T-cell (primary cell): Measurements from ENCODE around the gene MCM9. TPM values are rescaled to one million over a fixed set of nuclear protein-coding genes. Genes with fewer than 3 reads are reported as not detected.

Experiments
- ATAC-seq, 4 experiments: fragments of 200-7000 bp in 3 of 4; fragments of 150-1000 bp in 1 of 4; cut with Tn5 transposase; replicated peaks in 1 of 4; 1 replicate in 3 of 4; 2 replicates in 1 of 4; pipeline ENCODE4 v1.10.0; 2021; ENCODE audit warnings: moderate library complexity in 3 of 4, mild to moderate bottlenecking in 2 of 4, moderate number of reproducible peaks in 1 of 4
- CTCF ChIA-PET, 2 donors: fragments of 300-600 bp; sonication (Branson Sonifier 250); formaldehyde crosslinking; loops; one replicate each; lab custom pipeline; 2022; ENCODE audit warnings: antibody characterized with exemption in 2 of 2; lab: Charles Lee
- POLR2A ChIA-PET, 2 donors: fragments of 300-600 bp; sonication (Branson Sonifier 250); formaldehyde crosslinking; loops; one replicate each; lab custom pipeline; 2022; ENCODE audit warnings: antibody characterized with exemption in 2 of 2; lab: Charles Lee
- DNase-seq, 35 experiments: peaks; one replicate each; pipeline versions ENCODE4 v3.0.0 to v3.0.0-alpha.2; 2013 to 2023
- H3K27ac ChIP-seq: one replicate; pipeline ENCODE4 v1.5.1; 2013; ENCODE audit warnings: low read length
- H3K27me3 ChIP-seq, 2 experiments: replicated peaks in 1 of 2; 1 replicate in 1 of 2; 2 replicates in 1 of 2; pipeline versions ENCODE4 v1.6.1 to v1.7.0; 2013; ENCODE audit warnings: low read length in 1 of 2, mixed read lengths in 1 of 2; ENCODE audit not compliant: control insufficient read depth in 2 of 2, insufficient read depth in 2 of 2; ENCODE audit errors: extremely low read depth in 1 of 2
- H3K36me3 ChIP-seq, 2 donors: 1 replicate in 1 of 2; 2 replicates in 1 of 2; pipeline versions ENCODE4 v1.6.1 to v1.7.0; 2013; ENCODE audit warnings: low read length in 1 of 2; ENCODE audit not compliant: control insufficient read depth in 2 of 2, insufficient read depth in 1 of 2; ENCODE audit errors: extremely low read depth in 1 of 2
- H3K4me1 ChIP-seq, 2 experiments: 1 replicate in 1 of 2; 2 replicates in 1 of 2; pipeline versions ENCODE4 v1.6.1 to v1.7.0; 2013; ENCODE audit warnings: low read length in 2 of 2, mixed read lengths in 1 of 2; ENCODE audit not compliant: insufficient read depth in 2 of 2, control insufficient read depth in 1 of 2; ENCODE audit errors: extremely low read depth in 1 of 2
- H3K4me3 ChIP-seq, 2 donors: 1 replicate in 1 of 2; 2 replicates in 1 of 2; pipeline versions ENCODE4 v1.5.1 to v1.7.0; 2013; ENCODE audit warnings: mild to moderate bottlenecking in 2 of 2, low read length in 1 of 2, moderate library complexity in 1 of 2; ENCODE audit not compliant: control insufficient read depth in 1 of 2; ENCODE audit errors: extremely low read depth in 1 of 2
- H3K9me3 ChIP-seq: 2 replicates; pipeline ENCODE4 v1.7.0; 2013
- H3K27ac Mint-ChIP-seq, 2 donors: one replicate each; pipeline ENCODE4 v1.8.0; 2020 to 2021; ENCODE audit warnings: mild to moderate bottlenecking in 2 of 2, mixed read lengths in 2 of 2
- H3K27me3 Mint-ChIP-seq, 2 donors: one replicate each; pipeline ENCODE4 v1.8.0; 2021 to 2022; ENCODE audit warnings: mixed read lengths in 2 of 2
- H3K36me3 Mint-ChIP-seq: one replicate; pipeline ENCODE4 v1.8.0; 2021; ENCODE audit warnings: mixed read lengths
- H3K4me1 Mint-ChIP-seq, 3 donors: one replicate each; pipeline ENCODE4 v1.8.0; 2020 to 2022; ENCODE audit warnings: mixed read lengths in 3 of 3, mild to moderate bottlenecking in 1 of 3
- H3K4me3 Mint-ChIP-seq, 3 donors: one replicate each; pipeline ENCODE4 v1.8.0; 2020 to 2022; ENCODE audit warnings: mild to moderate bottlenecking in 3 of 3, mixed read lengths in 3 of 3, moderate library complexity in 3 of 3
- H3K9me3 Mint-ChIP-seq, 3 donors: one replicate each; pipeline ENCODE4 v1.8.0; 2020 to 2022; ENCODE audit warnings: mixed read lengths in 3 of 3
- WGBS: methylation state at CpG from one replicate; pipeline ENCODE4 v1.1.5; 2013; ENCODE audit warnings: missing lambda C conversion rate; ENCODE audit not compliant: insufficient coverage; 5-methylcytosine and 5-hydroxymethylcytosine counted together
- total RNA-seq, 35 experiments: library from RNA in 6 of 35; stranded (reverse) in 6 of 35; fragments of 120-200 nt in 1 of 35; gene quantifications; one replicate each; pipeline versions ENCODE4 v1.2.1 to v1.2.4 and lab custom pipeline; 2013 to 2026

The MCM9 gene
- total RNA-seq, 5 donors from 2014 or later (not counting 1 experiment from before 2014, with no cell fraction given) = 27.9 to 34.8 (median 31.4) TPM

- no peaks in the 10 kb centered on the region for H3K36me3 Mint-ChIP-seq
- WGBS = 100% methylated on average over 3 of the region's 3 CpGs
These were observed 152.3 kb downstream of the MCM9 start for GRCh38 chr6:118782651-118783050.

GRCh38 chr6:118781897-118782296 is 153.1 kb downstream of the MCM9 start:
- H3K27me3 Mint-ChIP-seq = no peaks in the 10 kb centered on the region
- WGBS = 94% methylated on average over 2 of the region's 2 CpGs

More at GRCh38 chr6:118782651-118783050, 152.3 kb downstream of the MCM9 start:
- ChIA-PET POLR2A (interaction anchor here in 1 of 2 donors (0.6 kb wide), 1 partner anchor 11 kb away, joined by 4 read pairs; no protein-coding TSS in a partner anchor), CTCF (no interaction called here)
- H3K27ac ChIP-seq = no peak overlapping the region
- Mint-ChIP-seq H3K4me1 (peaks cover 7 to 17% (median 16%) of the 10 kb centered on the region in 3 donors), H3K4me3 (no peak overlapping the region), H3K27me3 (no peaks in the 10 kb centered on the region), H3K27ac (no peak overlapping the region), H3K9me3 (no peaks in the 10 kb centered on the region)
- no peaks in the 10 kb centered on the region for H3K27me3 ChIP-seq
- no peaks in the 10 kb centered on the region for H3K36me3 ChIP-seq
- no peak overlapping the region for H3K4me3 ChIP-seq
- ATAC-seq = no peak
- no peaks in the 10 kb centered on the region for H3K9me3 ChIP-seq
- DNase-seq = no peak
- peaks cover 0 to 7% of the 10 kb centered on the region in 2 experiments for H3K4me1 ChIP-seq

DNA sequence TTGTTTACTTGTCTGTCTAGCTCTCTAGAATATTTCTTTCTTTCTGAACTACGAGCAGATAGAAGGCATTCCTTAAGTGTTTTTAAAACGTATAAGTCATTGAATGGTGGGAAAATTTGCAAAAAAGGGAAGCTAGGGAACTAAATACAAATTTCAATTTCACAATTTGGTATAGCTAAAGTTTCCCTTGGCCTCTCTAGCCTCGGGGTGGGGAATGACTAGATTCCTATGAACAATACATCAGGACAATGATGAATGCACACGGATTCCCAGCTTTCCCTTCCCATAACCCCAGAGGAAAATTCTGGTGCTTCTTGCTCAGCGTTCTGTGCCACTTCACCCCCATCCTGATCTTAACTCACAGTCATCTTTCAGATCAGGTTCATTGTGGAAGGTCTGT is 154.3 kb downstream of the MCM9 start:
- no peak overlapping the region for H3K27ac Mint-ChIP-seq
- no CpG with 5 or more reads among the region's 5 CpGs for WGBS
- Histone ChIP-seq H3K4me1 (peaks cover 9% of the 10 kb centered on the region in 2 experiments), H3K27ac (no peak overlapping the region), H3K4me3 (no peak overlapping the region), H3K36me3 (no peaks in the 10 kb centered on the region), H3K27me3 (no peaks in the 10 kb centered on the region), H3K9me3 (no peaks in the 10 kb centered on the region)
- no peak for ATAC-seq
- POLR2A ChIA-PET = no interaction called here
- DNase-seq = no peak
- no peaks in the 10 kb centered on the region for H3K27me3 Mint-ChIP-seq
- H3K4me1 Mint-ChIP-seq = peaks cover 20 to 24% (median 23%) of the 10 kb centered on the region in 3 donors
- no peaks in the 10 kb centered on the region for H3K36me3 Mint-ChIP-seq
- H3K4me3 Mint-ChIP-seq = no peak overlapping the region
- CTCF ChIA-PET = interaction anchor here (0.8 to 1.4 kb wide), 4 partner anchors 20 to 215 kb away, joined by 3 to 4 read pairs (median 4); no protein-coding TSS in a partner anchor
- no peaks in the 10 kb centered on the region for H3K9me3 Mint-ChIP-seq

More at GRCh38 chr6:118781897-118782296, 153.1 kb downstream of the MCM9 start:
- no peak overlapping the region for H3K4me3 Mint-ChIP-seq
- CTCF ChIA-PET = no interaction called here
- Histone ChIP-seq H3K4me1 (peaks cover 5 to 6% of the 10 kb centered on the region in 2 experiments), H3K36me3 (no peaks in the 10 kb centered on the region), H3K27me3 (no peaks in the 10 kb centered on the region), H3K27ac (no peak overlapping the region), H3K9me3 (no peaks in the 10 kb centered on the region), H3K4me3 (no peak overlapping the region)
- no peaks in the 10 kb centered on the region for H3K36me3 Mint-ChIP-seq
- no peak overlapping the region for H3K27ac Mint-ChIP-seq
- DNase-seq (no peak), ATAC-seq (no peak)
- POLR2A ChIA-PET = no interaction called here
- peaks cover 12 to 17% (median 17%) of the 10 kb centered on the region in 3 donors for H3K4me1 Mint-ChIP-seq
- H3K9me3 Mint-ChIP-seq = no peaks in the 10 kb centered on the region

GRCh38 chr6:118776607-118777549 is 158.1 kb downstream of the MCM9 start:
- Mint-ChIP-seq H3K4me3 (peak overlapping the region in 1 of 3 donors; percentile 44), H3K27me3 (no peaks in the 10 kb centered on the region), H3K4me1 (peaks cover 20 to 24% (median 24%) of the 10 kb centered on the region in 3 donors), H3K36me3 (no peaks in the 10 kb centered on the region), H3K27ac (peak overlapping the region; percentile 65 to 71), H3K9me3 (no peaks in the 10 kb centered on the region)
- Histone ChIP-seq H3K9me3 (no peaks in the 10 kb centered on the region), H3K4me1 (peaks cover 9% of the 10 kb centered on the region in 2 experiments), H3K4me3 (no peak overlapping the region), H3K27ac (no peak overlapping the region), H3K27me3 (no peaks in the 10 kb centered on the region), H3K36me3 (no peaks in the 10 kb centered on the region)
- DNase-seq = peak; percentile 30 to 82 (median 58)
- POLR2A ChIA-PET = interaction anchor here in 1 of 2 donors (0.5 to 0.6 kb wide), 2 partner anchors 48 to 128 kb away, joined by 3 read pairs; no protein-coding TSS in a partner anchor
- WGBS = 71% methylated on average over 4 of the region's 5 CpGs
- ATAC-seq = peak; percentile 82 to 89 (median 85)
- CTCF ChIA-PET = interaction anchor here (0.5 to 2.0 kb wide), 12 partner anchors 11 to 247 kb away, joined by 3 to 14 read pairs (median 4); partner anchors contain the start of gene CEP85L (in 1 of the 2)

GRCh38 chr6:118775381-118775780 is 159.6 kb downstream of the MCM9 start:
- 100% methylated on average over 1 of the region's 2 CpGs for WGBS
- Histone ChIP-seq H3K9me3 (no peaks in the 10 kb centered on the region), H3K4me3 (no peak overlapping the region), H3K4me1 (peaks cover 9% of the 10 kb centered on the region in 2 experiments), H3K27ac (no peak overlapping the region), H3K36me3 (no peaks in the 10 kb centered on the region), H3K27me3 (no peaks in the 10 kb centered on the region)
- peaks cover 20 to 24% (median 24%) of the 10 kb centered on the region in 3 donors for H3K4me1 Mint-ChIP-seq
- DNase-seq (no peak), ATAC-seq (no peak)
- CTCF ChIA-PET = interaction anchor here (0.6 to 2.0 kb wide), 6 partner anchors 21 to 732 kb away, joined by 3 to 14 read pairs (median 4); no protein-coding TSS in a partner anchor
- H3K9me3 Mint-ChIP-seq = no peaks in the 10 kb centered on the region
- H3K27me3 Mint-ChIP-seq = no peaks in the 10 kb centered on the region
- POLR2A ChIA-PET = no interaction called here
- H3K27ac Mint-ChIP-seq = no peak overlapping the region
- H3K4me3 Mint-ChIP-seq = no peak overlapping the region
- no peaks in the 10 kb centered on the region for H3K36me3 Mint-ChIP-seq

DNA sequence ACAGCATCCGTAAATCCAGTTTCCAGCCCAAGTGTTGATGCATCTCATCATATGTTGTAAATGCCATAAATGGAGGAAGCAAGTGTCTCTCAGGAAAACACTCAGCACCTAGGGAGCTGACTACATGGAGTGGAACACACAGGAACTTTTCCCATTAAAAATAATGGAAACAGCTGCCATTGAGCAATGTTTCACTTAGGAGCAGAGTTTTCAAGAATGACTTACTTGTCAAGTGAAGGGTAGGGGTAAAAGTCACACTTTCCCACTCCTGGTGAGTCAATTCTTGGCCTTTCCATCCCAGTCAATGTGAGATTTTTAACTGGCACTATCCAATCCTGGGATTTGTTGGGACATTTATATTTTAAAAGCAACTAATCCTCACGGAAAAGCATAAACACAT is 160.4 kb downstream of the MCM9 start:
- H3K36me3 Mint-ChIP-seq = no peaks in the 10 kb centered on the region
- H3K27ac ChIP-seq = no peak overlapping the region
- no peaks in the 10 kb centered on the region for H3K27me3 Mint-ChIP-seq
- H3K4me1 Mint-ChIP-seq = peaks cover 20 to 27% (median 26%) of the 10 kb centered on the region in 3 donors
- no peaks in the 10 kb centered on the region for H3K9me3 ChIP-seq
- peaks cover 9% of the 10 kb centered on the region in 2 experiments for H3K4me1 ChIP-seq
- H3K9me3 Mint-ChIP-seq = no peaks in the 10 kb centered on the region
- no peak for ATAC-seq
- no peak overlapping the region for H3K4me3 ChIP-seq
- ChIA-PET POLR2A (no interaction called here), CTCF (interaction anchor here (0.6 to 1.0 kb wide), 3 partner anchors 16 to 209 kb away, joined by 3 to 4 read pairs (median 3); no protein-coding TSS in a partner anchor)
- no peaks in the 10 kb centered on the region for H3K27me3 ChIP-seq
- no peak for DNase-seq
- WGBS = no CpG with 5 or more reads among the region's 2 CpGs
- no peaks in the 10 kb centered on the region for H3K36me3 ChIP-seq
- no peak overlapping the region for H3K27ac Mint-ChIP-seq
- H3K4me3 Mint-ChIP-seq = no peak overlapping the region
